Testis (tissue), 2 donors: Measurements from ENCODE around the gene SRBD1.

ENCODE experiments used
- CTCF ChIP-seq, 3 experiments: fragments of 450-650 bp in 2 of 3; fragments of 200-600 bp in 1 of 3; sonication (generic) in 1 of 3; IDR thresholded peaks; one replicate each; pipeline ENCODE4 v1.5.1; 2016 to 2019; ENCODE audit warnings: antibody characterized with exemption in 3 of 3, mild to moderate bottlenecking in 2 of 3, moderate library complexity in 1 of 3
- POLR2A ChIP-seq: fragments of 450-650 bp; IDR thresholded peaks from one replicate; pipeline ENCODE4 v1.6.1; 2017; ENCODE audit warnings: antibody characterized with exemption, mild to moderate bottlenecking, moderate library complexity

- TF ChIP-seq POLR2A (no peak), CTCF (IDR thresholded peaks at IDR 0.05) (no peak)
Measured at GRCh38 chr2:45477546-45477945, 133.5 kb downstream of the SRBD1 start.
